ENCODE data around the gene TRIM72. TPM values are rescaled to one million over a fixed set of nuclear protein-coding genes. Genes with fewer than 3 reads are reported as not detected.
A peak's percentile ranks its signal among the peaks of the same experiment; 100 is the strongest.

The TRIM72 gene
- total and polyA plus RNA-seq, 9 of the 15 experiments (the other 6 are each of a cell fraction or from before 2014, with no cell fraction given): under 0.01 TPM; not detected in 8

GRCh38 chr16:31179747-31180459, 34.0 kb upstream of the TRIM72 start, which contains the start of gene FUS (continued):
- TF ChIP-seq RNF219 (CRISPR knock-in tag; IDR thresholded peaks at IDR 0.05) (no peak), ETS1 (conservative IDR thresholded peaks at IDR 0.05; ENCODE audit: control insufficient read depth, low read depth, low read length) (peak; percentile 87; the same call in 1 of the 2 replicates), ZC3H8 (IDR thresholded peaks at IDR 0.05) (0 out of 2 replicates have a peak, but pooled peaks have one; percentile 38), NFIX (CRISPR knock-in tag; IDR thresholded peaks at IDR 0.05; ENCODE audit: low read depth) (no peak), ZBTB1 (CRISPR knock-in tag; IDR thresholded peaks at IDR 0.05; ENCODE audit: borderline replicate concordance, low read depth) (no peak; the same call in 1 of the 2 replicates), SIN3B (IDR thresholded peaks at IDR 0.05; ENCODE audit: low read depth) (peak; percentile 69), SMC3 (conservative IDR thresholded peaks at IDR 0.05; ENCODE audit: insufficient read depth, low read depth, low read length) (0 out of 2 replicates have a peak, but pooled peaks have one; percentile 6), TAF9B (IDR thresholded peaks at IDR 0.05; ENCODE audit: partially characterized antibody) (peak; percentile 99), MYC (IDR thresholded peaks at IDR 0.05; ENCODE audit: low read depth, low read length) (no peak), MYC (CRISPR knock-in tag; IDR thresholded peaks at IDR 0.05; ENCODE audit: borderline replicate concordance, low read depth) (peak; percentile 90; the same call in 1 of the 2 replicates), ZFP1 (CRISPR knock-in tag; IDR thresholded peaks at IDR 0.05) (no peak), ZNF830 (CRISPR knock-in tag; IDR thresholded peaks at IDR 0.05) (peak; percentile 97; the same call in 1 of the 2 replicates), ZBTB2 (IDR thresholded peaks at IDR 0.05) (peak; percentile 66; the same call in 1 of the 2 replicates), HDAC2 (IDR thresholded peaks at IDR 0.05) (no peak), ZNF282 (CRISPR knock-in tag; IDR thresholded peaks at IDR 0.05) (peak; percentile 90), EP400 (IDR thresholded peaks at IDR 0.05) (peak; percentile 96), DPF2 (IDR thresholded peaks at IDR 0.05) (no peak), FOS (IDR thresholded peaks at IDR 0.05; ENCODE audit: extremely low read depth, insufficient read length) (no peak), CTBP1 (IDR thresholded peaks at IDR 0.05; ENCODE audit: borderline replicate concordance) (peak; percentile 78; the same call in 1 of the 2 replicates), TOE1 (IDR thresholded peaks at IDR 0.05; ENCODE audit: borderline replicate concordance) (peak; percentile 99), TOE1 (CRISPR knock-in tag; IDR thresholded peaks at IDR 0.05; ENCODE audit: borderline replicate concordance, low read depth) (peak; percentile 79; the same call in 1 of the 2 replicates)

Measured in K562 (cell line).